Measurements from ENCODE around the gene CDH4.

Gene CDH4

DNA sequence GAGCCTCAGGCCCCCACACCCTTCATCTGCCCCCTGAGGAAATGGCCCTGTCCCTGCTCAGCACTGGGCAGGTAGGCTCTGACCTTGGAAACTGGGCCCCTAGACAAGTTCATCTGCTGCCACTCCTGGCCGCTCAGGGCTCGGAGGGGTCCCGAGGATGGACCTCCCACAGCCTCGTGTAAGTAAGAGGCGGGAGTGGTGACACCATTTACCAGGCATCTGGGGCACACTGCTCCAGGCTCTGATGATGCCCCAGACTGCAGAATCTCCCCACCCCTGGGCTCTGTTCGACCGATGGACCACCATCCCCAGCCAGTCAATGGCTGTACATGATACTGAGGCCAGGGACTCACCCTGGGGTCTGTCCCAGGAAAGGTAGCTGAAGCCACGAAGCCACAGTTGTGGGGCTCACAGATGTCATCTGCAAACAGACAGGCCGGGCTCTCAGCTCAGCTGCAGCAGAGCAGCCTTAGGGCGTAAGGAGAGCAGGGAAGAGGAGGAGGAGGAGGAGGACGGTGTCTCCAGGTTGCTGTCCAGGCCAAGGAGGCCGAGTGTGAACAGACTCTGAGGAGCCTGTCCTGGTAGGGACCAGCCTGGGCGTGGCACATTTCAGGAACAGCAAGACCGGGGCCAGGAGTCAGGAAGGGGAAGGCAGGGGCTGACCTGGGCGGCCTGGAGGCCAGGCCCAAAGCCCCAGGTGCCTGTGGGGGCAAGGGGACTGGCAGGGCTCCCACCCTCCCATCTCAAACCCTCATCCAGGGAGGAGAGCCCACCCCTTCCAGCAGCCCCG is 513.2 kb downstream of the CDH4 start:
- Histone ChIP-seq H3K4me2 (ENCODE audit: low read depth, low read length, poor library complexity, severe bottlenecking) (no peak overlapping the region), H3K27me3 (ENCODE audit: low read length) (no peaks in the 10 kb centered on the region), H3K9me2 (replicated peaks; ENCODE audit: insufficient read depth, low read length) (no peaks in the 10 kb centered on the region), H3K9ac (ENCODE audit: low read length) (no peak overlapping the region), H3K79me2 (ENCODE audit: insufficient read depth, low read length) (no peaks in the 10 kb centered on the region), H3K36me3 (ENCODE audit: low read length) (no peaks in the 10 kb centered on the region), H3F3A (ENCODE audit: insufficient read depth) (no peaks in the 10 kb centered on the region), H3K27ac (ENCODE audit: low read depth, low read length) (no peak overlapping the region), H2AFZ (ENCODE audit: low read depth, low read length, severe bottlenecking) (no peak overlapping the region), H3K9me3 (ENCODE audit: insufficient read depth, low read length) (no peaks in the 10 kb centered on the region), H3K4me3 (ENCODE audit: insufficient read depth, low read length, poor library complexity, severe bottlenecking) (no peak overlapping the region), H4K20me1 (ENCODE audit: low read depth, low read length) (no peaks in the 10 kb centered on the region)
- TF ChIP-seq, protein P1, sequence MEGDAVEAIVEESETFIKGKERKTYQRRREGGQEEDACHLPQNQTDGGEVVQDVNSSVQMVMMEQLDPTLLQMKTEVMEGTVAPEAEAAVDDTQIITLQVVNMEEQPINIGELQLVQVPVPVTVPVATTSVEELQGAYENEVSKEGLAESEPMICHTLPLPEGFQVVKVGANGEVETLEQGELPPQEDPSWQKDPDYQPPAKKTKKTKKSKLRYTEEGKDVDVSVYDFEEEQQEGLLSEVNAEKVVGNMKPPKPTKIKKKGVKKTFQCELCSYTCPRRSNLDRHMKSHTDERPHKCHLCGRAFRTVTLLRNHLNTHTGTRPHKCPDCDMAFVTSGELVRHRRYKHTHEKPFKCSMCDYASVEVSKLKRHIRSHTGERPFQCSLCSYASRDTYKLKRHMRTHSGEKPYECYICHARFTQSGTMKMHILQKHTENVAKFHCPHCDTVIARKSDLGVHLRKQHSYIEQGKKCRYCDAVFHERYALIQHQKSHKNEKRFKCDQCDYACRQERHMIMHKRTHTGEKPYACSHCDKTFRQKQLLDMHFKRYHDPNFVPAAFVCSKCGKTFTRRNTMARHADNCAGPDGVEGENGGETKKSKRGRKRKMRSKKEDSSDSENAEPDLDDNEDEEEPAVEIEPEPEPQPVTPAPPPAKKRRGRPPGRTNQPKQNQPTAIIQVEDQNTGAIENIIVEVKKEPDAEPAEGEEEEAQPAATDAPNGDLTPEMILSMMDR (IDR thresholded peaks at IDR 0.05; ENCODE audit: insufficient read depth, low read length, poor library complexity, severe bottlenecking) = no peak
- TF ChIP-seq EZH2phosphoT487 (conservative IDR thresholded peaks at IDR 0.05; ENCODE audit: low read length) = no peak

DNA sequence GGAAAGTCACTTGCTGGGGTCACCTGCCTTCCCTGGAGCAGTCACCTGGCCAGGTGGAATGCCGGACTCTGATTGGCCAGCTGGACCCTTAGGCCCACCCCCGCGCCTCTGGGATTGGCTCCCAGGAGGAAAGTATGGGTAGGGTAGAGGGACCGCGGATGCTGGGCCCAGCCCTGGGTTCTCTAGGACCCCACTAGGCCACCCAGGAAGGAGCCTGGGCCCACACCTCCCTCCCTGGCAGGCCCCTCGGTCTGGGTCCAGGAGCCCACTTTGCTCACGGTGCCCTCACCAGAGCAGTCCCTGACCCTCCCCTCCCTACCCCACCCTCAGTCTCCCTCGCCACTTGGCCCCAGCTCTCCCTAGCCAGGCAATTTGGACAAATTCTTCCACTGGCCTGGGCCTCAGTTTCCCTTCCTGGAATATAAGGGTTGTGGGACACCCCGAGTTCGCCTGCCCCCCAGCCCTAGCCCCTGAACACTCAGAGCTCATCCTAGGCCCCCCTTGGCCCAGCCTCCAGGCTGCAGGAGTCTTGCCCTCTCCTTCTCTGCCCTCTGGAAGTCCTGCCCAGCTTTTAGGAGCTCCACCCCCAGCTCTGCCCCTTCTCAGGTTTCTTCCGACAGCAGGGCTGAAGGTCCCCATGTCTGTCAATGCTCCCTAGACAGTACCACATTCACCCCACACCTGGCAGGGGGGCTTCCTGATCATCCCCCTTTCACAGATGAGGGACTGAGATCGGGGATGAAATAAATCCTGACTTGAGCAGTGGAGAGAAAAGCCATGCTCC is 514.0 kb downstream of the CDH4 start:
- Histone ChIP-seq H3K9me3 (ENCODE audit: insufficient read depth, low read length) (no peaks in the 10 kb centered on the region), H3F3A (ENCODE audit: insufficient read depth) (no peaks in the 10 kb centered on the region), H2AFZ (ENCODE audit: low read depth, low read length, severe bottlenecking) (no peak overlapping the region), H3K27ac (ENCODE audit: low read depth, low read length) (no peak overlapping the region), H3K4me2 (ENCODE audit: low read depth, low read length, poor library complexity, severe bottlenecking) (no peak overlapping the region), H3K79me2 (ENCODE audit: insufficient read depth, low read length) (no peaks in the 10 kb centered on the region), H3K9ac (ENCODE audit: low read length) (no peak overlapping the region), H4K20me1 (ENCODE audit: low read depth, low read length) (no peaks in the 10 kb centered on the region), H3K36me3 (ENCODE audit: low read length) (no peaks in the 10 kb centered on the region), H3K27me3 (ENCODE audit: low read length) (no peaks in the 10 kb centered on the region), H3K9me2 (replicated peaks; ENCODE audit: insufficient read depth, low read length) (no peaks in the 10 kb centered on the region), H3K4me3 (ENCODE audit: insufficient read depth, low read length, poor library complexity, severe bottlenecking) (no peak overlapping the region)
- TF ChIP-seq, protein P1 (IDR thresholded peaks at IDR 0.05; ENCODE audit: insufficient read depth, low read length, poor library complexity, severe bottlenecking) = no peak
- TF ChIP-seq EZH2phosphoT487 (conservative IDR thresholded peaks at IDR 0.05; ENCODE audit: low read length) = no peak

DNA sequence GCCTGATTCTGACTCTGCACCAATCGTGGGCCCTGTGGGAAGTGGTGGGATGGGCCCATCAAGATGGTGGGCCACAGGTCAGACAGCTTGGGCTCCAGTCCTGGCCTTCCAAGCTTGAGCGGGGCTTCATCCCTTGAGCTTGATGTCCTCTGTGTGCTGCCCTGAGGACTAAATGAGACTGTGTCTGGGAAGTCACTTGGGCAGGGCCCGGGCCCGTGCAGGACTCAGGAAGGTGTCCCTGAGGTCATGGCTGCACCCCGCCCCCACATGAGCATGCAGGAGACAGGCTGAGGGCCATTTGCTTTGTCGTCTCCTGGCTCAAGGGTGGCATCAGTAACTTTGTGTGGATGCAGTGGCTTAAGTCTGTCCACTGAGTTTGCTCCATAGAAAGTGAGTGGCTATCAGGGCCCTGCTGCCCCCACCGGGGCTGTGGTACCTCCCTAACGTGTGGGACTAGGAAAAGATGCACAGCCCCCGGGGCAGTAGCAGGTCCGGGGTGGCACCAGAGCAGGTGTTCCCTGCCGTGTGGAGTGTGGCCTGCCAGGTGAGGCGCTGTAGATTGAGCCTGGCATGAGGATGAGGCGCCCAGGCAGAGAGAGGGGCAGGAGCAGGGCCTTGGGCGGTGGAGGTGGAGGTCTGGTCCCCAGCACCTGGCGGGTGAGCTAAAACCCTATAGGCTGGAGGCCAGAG is 515.0 kb downstream of the CDH4 start:
- Histone ChIP-seq H3F3A (ENCODE audit: insufficient read depth) (no peaks in the 10 kb centered on the region), H3K9me3 (ENCODE audit: insufficient read depth, low read length) (no peaks in the 10 kb centered on the region), H3K36me3 (ENCODE audit: low read length) (no peaks in the 10 kb centered on the region), H3K4me3 (ENCODE audit: insufficient read depth, low read length, poor library complexity, severe bottlenecking) (no peak overlapping the region), H2AFZ (ENCODE audit: low read depth, low read length, severe bottlenecking) (no peak overlapping the region), H3K79me2 (ENCODE audit: insufficient read depth, low read length) (no peaks in the 10 kb centered on the region), H3K27me3 (ENCODE audit: low read length) (no peaks in the 10 kb centered on the region), H3K27ac (ENCODE audit: low read depth, low read length) (no peak overlapping the region), H3K4me2 (ENCODE audit: low read depth, low read length, poor library complexity, severe bottlenecking) (no peak overlapping the region), H3K9ac (ENCODE audit: low read length) (no peak overlapping the region), H3K9me2 (replicated peaks; ENCODE audit: insufficient read depth, low read length) (no peaks in the 10 kb centered on the region), H4K20me1 (ENCODE audit: low read depth, low read length) (no peaks in the 10 kb centered on the region)
- no peak for TF ChIP-seq EZH2phosphoT487 (conservative IDR thresholded peaks at IDR 0.05; ENCODE audit: low read length)
- TF ChIP-seq, protein P1 (IDR thresholded peaks at IDR 0.05; ENCODE audit: insufficient read depth, low read length, poor library complexity, severe bottlenecking) = no peak
